Stomach (tissue), 4 donors: Measurements from ENCODE around the gene ACAD11.

Experiments used
- CTCF ChIP-seq, 7 experiments: fragments of 450-650 bp in 4 of 7; fragments of 200-600 bp in 3 of 7; sonication (generic) in 3 of 7; IDR thresholded peaks; one replicate each; pipeline ENCODE4 v1.5.1; 2016 to 2019; ENCODE audit warnings: antibody characterized with exemption in 7 of 7, control low read depth in 2 of 7, mild to moderate bottlenecking in 1 of 7
- EP300 ChIP-seq: sonication (generic); formaldehyde crosslinking; IDR thresholded peaks from one replicate; pipeline ENCODE4 v1.6.1; 2017; ENCODE audit warnings: antibody characterized with exemption

- TF ChIP-seq CTCF (IDR thresholded peaks at IDR 0.05) (no peak), EP300 (no peak)
These were observed 21.8 kb upstream of the ACAD11 start for GRCh38 chr3:132681421-132681820.
